ENCODE data around the gene CCDC148. TPM values are rescaled to one million over a fixed set of nuclear protein-coding genes. Genes with fewer than 3 reads are reported as not detected.
A peak's percentile ranks its signal among the peaks of the same experiment; 100 is the strongest.

CCDC148 gene
- total and polyA plus RNA-seq, 2 experiments from 2014 or later: 1.2 to 1.8 TPM

DNA sequence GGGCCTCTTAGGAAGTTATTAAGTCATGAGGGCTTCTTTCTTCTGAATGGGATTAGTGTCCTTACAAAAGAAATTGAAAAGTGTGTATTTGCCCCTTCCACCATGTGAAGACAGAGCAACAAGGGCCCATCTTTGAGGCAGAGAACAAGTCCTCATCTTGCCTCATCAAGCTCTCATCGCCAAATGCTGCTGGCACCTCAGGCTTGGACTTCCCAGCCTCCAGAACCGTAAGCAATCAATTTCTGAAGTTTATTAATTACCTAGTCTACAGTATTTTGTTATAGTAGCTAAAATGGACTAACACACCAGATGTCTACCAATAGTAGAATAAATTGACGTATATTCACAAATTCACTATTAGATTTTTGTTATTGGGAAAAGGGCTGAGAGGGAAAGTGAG is 74.6 kb downstream of the CCDC148 start (continued):
- TF ChIP-seq ZNF114 (CRISPR knock-in tag; IDR thresholded peaks at IDR 0.05): no peak
- no peak for TF ChIP-seq EZH2phosphoT487 (IDR thresholded peaks at IDR 0.05; ENCODE audit: unreplicated experiment)
- TF ChIP-seq EZH2 (IDR thresholded peaks at IDR 0.05; ENCODE audit: low read depth, unreplicated experiment): no peak
- no peak for TF ChIP-seq REST (IDR thresholded peaks at IDR 0.05; ENCODE audit: unreplicated experiment)
- no peak for TF ChIP-seq CREB1 (CRISPR knock-in tag; IDR thresholded peaks at IDR 0.05; ENCODE audit: low read depth)

- H3K4me3 Mint-ChIP-seq: no peak overlapping the region
- H3K79me2 ChIP-seq (replicated peaks; ENCODE audit: insufficient read depth): no peaks in the 10 kb centered on the region
- ATAC-seq (no peak), DNase-seq (ENCODE audit: low spot score) (peak; percentile 3)
- no peaks in the 10 kb centered on the region for H3K36me3 Mint-ChIP-seq (ENCODE audit: low read depth)
- no peaks in the 10 kb centered on the region for H3F3A ChIP-seq (replicated peaks; ENCODE audit: low read depth)
- H3K4me3 ChIP-seq: no peak overlapping the region
- H3K36me3 ChIP-seq (ENCODE audit: insufficient read depth): no peaks in the 10 kb centered on the region
- H2AFZ ChIP-seq: no peak overlapping the region
- no peaks in the 10 kb centered on the region for H3K27me3 ChIP-seq (ENCODE audit: insufficient read depth)
- no peaks in the 10 kb centered on the region for H3K4me1 ChIP-seq (ENCODE audit: insufficient read depth)
- no peaks in the 10 kb centered on the region for H3K4me1 Mint-ChIP-seq
- H4K20me1 ChIP-seq (replicated peaks; ENCODE audit: insufficient read depth): no peaks in the 10 kb centered on the region
- TF ChIP-seq, protein P1, sequence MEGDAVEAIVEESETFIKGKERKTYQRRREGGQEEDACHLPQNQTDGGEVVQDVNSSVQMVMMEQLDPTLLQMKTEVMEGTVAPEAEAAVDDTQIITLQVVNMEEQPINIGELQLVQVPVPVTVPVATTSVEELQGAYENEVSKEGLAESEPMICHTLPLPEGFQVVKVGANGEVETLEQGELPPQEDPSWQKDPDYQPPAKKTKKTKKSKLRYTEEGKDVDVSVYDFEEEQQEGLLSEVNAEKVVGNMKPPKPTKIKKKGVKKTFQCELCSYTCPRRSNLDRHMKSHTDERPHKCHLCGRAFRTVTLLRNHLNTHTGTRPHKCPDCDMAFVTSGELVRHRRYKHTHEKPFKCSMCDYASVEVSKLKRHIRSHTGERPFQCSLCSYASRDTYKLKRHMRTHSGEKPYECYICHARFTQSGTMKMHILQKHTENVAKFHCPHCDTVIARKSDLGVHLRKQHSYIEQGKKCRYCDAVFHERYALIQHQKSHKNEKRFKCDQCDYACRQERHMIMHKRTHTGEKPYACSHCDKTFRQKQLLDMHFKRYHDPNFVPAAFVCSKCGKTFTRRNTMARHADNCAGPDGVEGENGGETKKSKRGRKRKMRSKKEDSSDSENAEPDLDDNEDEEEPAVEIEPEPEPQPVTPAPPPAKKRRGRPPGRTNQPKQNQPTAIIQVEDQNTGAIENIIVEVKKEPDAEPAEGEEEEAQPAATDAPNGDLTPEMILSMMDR (conservative IDR thresholded peaks at IDR 0.05; ENCODE audit: low read depth in 2 of 2): peak in 1 of 2 experiments; percentile 29; a peak in 2 of 4 replicates
- no peak for TF ChIP-seq JUNB (IDR thresholded peaks at IDR 0.05; ENCODE audit: unreplicated experiment)
- peaks cover 4% of the 10 kb centered on the region; the same call in 1 of the 3 replicates for H3K9me3 Mint-ChIP-seq
- no peaks in the 10 kb centered on the region for H3K9me2 ChIP-seq (ENCODE audit: insufficient read depth)
- H3K4me2 ChIP-seq: no peak overlapping the region
- H3K27ac Mint-ChIP-seq: no peak overlapping the region
- H3K27me3 Mint-ChIP-seq (ENCODE audit: insufficient read depth, low read depth, poor library complexity): no peaks in the 10 kb centered on the region
- H3K27ac ChIP-seq (ENCODE audit: low read depth): no peak overlapping the region
Observed at GRCh38 chr2:158381205-158381604, 75.3 kb downstream of the CCDC148 start.

DNA sequence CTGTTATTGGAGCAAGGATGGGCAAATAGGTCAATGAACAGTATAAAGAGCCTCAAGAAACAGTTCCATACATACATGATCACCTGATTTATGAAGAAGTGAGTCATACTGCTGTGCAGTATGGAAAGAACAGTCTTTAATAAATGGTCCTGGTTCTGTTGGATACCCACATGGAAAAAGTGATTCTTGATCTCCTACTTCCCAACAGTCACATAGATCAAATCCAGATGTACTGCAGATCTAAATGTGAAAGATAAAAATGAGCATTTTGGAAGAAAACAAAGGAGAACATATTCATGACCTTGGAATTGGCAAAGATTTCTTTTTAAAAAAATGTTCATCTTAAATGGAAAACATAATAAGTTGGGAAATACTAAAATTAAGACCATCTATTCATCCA is 75.8 kb downstream of the CCDC148 start:
- no peak overlapping the region for H3K4me3 ChIP-seq
- H3K27ac ChIP-seq (ENCODE audit: low read depth): no peak overlapping the region
- H3K4me3 Mint-ChIP-seq: no peak overlapping the region
- no peak for DNase-seq (ENCODE audit: low spot score)
- TF ChIP-seq POLR2AphosphoS5 (IDR thresholded peaks at IDR 0.05; ENCODE audit: low read depth): no peak
- H3K27me3 Mint-ChIP-seq (ENCODE audit: insufficient read depth, low read depth, poor library complexity): no peaks in the 10 kb centered on the region
- H3K36me3 ChIP-seq (ENCODE audit: insufficient read depth): no peaks in the 10 kb centered on the region
- H3K79me2 ChIP-seq (replicated peaks; ENCODE audit: insufficient read depth): no peaks in the 10 kb centered on the region
- no peaks in the 10 kb centered on the region for H3F3A ChIP-seq (replicated peaks; ENCODE audit: low read depth)
- H3K9me3 Mint-ChIP-seq: peaks cover 4% of the 10 kb centered on the region; the same call in 1 of the 3 replicates
- no peaks in the 10 kb centered on the region for H3K4me1 ChIP-seq (ENCODE audit: insufficient read depth)
- H3K36me3 Mint-ChIP-seq (ENCODE audit: low read depth): no peaks in the 10 kb centered on the region
- H3K27ac Mint-ChIP-seq: no peak overlapping the region
- no peak overlapping the region for H3K4me2 ChIP-seq
- no peak overlapping the region for H2AFZ ChIP-seq
- no peaks in the 10 kb centered on the region for H3K9me2 ChIP-seq (ENCODE audit: insufficient read depth)
- H3K4me1 Mint-ChIP-seq: no peaks in the 10 kb centered on the region
- H4K20me1 ChIP-seq (replicated peaks; ENCODE audit: insufficient read depth): no peaks in the 10 kb centered on the region
- H3K27me3 ChIP-seq (ENCODE audit: insufficient read depth): no peaks in the 10 kb centered on the region
- no peak for ATAC-seq

Data from GM23338 (cell line).